ENCODE results near the gene PIEZO1.
"Not testable (repeated sequence)": the region's sequence is repeated elsewhere in the genome, so short reads cannot be mapped to it uniquely, and the experiment has no call there.

Gene PIEZO1

GRCh38 chr16:88803264-88803987 lies 18.4 kb upstream of the PIEZO1 start, which contains the start of gene CDT1:
Gene CDT1 (plus strand): TSS chr16:88803789. CDS start chr16:88803832, 43 bp downstream.
- peak; percentile 89 for DNase-seq

DNA sequence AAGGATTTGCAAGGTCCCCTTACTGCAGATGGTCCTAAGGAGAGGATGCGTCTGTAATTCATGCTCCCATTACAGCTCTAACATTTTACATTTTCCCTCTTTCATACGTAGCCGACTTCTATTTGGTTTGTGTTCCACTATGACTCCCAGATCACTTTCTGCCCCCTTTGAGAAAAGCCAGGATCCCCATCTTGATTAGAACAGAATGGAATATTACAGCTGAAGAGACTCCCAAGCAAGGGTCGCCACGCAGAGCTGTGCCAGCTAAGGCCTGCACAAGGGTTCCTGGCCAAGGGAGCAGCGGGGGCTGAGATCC lies 15.2 kb upstream of the PIEZO1 start:
- DNase-seq: no peak

DNA sequence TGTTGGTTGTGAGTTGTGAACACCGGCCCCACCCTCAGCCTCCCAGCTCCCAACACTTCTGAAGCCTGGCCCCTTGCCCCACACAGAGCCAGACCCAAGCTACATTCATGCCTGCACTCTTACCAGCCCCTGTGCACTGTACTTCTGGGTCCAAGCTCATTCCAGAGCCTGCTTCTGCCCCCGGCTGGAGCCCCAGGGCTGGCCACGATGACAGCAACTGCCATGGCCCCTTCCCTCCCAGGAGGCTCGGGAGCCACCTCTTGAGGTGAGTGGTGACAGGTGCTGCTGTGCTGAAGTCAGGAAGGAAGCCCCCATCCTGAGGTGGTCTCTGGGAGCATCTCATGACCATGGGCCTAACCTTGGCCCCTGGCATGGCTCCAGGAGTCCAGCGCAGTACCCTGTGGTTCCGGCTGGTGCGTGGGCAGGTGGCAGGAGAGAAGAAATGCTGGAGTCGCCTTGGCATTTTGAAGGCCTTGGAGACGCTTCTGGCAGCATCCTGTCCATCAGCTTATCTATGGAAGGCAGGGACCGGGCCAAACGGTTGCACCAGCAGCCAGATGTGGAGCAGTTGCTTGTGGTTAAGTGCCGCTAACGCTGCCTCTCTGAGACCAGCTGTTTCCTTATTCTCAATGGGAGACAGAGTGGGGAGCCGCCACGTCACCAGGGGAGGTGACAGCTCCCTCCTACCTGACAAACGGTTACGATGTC lies 14.7 kb upstream of the PIEZO1 start:
- DNase-seq: no peak

GRCh38 chr16:88798772-88799455 lies 13.9 kb upstream of the PIEZO1 start:
- DNase-seq: no peak

GRCh38 chr16:88798073-88798472 lies 13.1 kb upstream of the PIEZO1 start:
- DNase-seq: no peak

GRCh38 chr16:88796278-88796677 lies 11.3 kb upstream of the PIEZO1 start:
- no peak for DNase-seq

- DNase-seq: no peak
These were observed 8.4 kb upstream of the PIEZO1 start for GRCh38 chr16:88793251-88793954.

DNA sequence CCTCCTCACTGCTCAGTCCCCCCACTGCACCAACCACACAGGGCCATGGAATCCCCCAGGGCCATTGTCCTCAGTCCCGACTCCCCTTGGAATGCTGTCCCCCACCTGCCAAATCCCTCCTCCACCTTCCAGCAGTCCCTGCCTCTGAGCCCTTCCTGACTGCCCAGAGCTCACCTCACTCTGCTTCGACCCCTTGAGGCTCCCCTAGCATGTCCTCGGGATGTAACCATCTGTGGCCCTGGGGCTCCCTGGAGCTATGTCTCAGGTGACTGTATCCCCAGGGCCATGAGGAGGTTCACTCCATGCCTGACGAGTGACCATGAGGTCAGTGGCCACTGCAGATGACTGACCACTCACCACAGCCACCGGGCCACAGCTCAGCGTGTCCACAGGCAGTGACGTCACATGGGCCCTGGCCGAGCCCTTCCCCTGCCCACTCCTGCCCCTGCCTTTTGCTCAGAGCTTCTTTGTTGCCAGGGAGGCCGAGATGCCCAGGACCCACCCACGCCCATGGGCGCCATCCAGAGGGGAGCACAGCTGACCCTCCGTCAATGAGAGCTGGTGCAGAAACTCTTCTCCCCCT lies 7.7 kb upstream of the PIEZO1 start:
- DNase-seq: no peak

DNA sequence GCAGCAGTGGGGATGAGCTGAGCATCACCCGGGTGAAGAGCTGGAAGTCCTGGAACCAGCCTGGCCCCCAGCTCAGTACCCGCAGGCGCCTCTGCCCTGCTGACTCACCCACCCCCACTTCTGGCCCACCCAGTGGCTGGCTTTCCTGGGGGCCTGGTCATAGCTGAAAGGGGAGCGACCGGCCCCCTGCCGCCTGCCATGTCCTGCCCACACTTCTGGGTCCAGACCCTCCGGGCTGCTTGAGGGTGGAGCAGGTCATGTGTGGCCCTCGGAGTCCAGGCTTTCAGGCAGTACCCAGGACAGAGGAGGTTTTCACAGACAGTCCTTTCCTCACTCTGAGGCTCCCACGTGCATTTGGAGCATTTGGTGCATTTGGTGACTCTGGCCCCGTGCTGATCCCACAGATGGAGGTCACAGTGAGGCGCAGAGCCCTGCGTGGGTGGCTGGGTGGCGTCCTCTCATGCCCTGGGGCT lies 7.1 kb upstream of the PIEZO1 start:
- DNase-seq: no peak

DNA sequence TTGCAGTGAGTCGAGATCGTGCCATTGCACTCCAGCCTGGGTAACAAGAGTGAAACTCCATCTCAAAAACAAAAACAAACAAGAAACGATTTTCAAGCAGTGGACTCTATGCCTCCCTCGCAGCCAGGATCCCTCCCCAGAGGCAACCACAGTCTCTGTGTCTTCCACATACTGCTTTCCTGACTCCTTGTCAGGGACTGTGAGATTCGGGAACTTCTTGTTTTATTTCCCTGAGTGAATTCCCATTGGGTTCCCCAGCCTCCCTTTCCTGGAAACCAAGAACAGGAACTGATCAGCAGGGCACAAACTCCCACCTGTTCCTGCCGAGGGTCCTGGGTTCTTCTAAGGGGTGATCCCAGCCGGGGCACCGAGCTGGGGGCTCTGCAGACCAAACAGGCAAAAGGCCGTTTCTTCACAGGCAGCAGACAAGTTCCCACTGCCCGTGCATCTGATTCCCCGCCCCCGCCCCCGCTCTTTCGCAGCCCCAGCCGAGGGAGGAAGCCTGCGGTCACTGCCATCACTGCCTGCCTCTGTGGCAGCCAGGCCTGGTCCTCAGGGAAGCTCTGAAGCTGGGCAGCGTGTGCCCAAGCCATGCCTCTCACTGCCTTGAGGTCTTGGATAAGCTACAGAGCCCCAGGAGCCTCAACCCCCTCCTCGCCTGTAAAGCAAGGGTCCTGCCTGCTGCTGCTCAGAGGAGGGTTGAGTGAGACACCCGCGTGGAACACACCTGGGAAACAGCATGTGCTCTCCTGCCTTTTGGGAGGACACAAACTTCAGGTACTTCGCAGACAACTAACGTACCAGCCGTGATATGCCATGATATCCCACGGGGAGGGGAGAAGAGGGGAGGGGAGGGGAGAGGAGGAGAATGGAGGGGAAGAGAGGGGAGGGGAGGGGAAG lies 5.5 kb upstream of the PIEZO1 start:
- DNase-seq: peak; percentile 78

DNA sequence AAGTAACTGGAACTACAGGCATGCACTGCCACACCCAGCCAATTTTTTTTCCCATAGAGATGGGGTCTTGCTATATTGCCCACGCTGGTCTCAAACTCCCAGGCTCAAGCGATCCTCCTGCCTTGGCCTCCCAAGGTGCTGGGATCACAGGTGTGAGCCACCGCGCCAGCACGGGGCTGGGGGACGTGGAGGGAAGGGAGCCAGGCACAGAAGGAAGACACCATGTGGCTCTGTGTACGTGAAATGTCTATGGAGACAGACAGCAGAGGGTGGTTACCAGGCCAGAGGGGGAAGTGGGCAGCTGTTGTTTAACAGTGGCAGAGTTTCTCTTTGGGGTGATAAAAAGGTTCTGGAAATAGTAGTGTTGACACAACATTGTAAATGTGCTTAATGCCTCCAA lies 4.6 kb upstream of the PIEZO1 start:
- no peak for DNase-seq

- DNase-seq: not testable (repeated sequence)
These were observed 3.7 kb upstream of the PIEZO1 start for GRCh38 chr16:88788749-88789148.

DNA sequence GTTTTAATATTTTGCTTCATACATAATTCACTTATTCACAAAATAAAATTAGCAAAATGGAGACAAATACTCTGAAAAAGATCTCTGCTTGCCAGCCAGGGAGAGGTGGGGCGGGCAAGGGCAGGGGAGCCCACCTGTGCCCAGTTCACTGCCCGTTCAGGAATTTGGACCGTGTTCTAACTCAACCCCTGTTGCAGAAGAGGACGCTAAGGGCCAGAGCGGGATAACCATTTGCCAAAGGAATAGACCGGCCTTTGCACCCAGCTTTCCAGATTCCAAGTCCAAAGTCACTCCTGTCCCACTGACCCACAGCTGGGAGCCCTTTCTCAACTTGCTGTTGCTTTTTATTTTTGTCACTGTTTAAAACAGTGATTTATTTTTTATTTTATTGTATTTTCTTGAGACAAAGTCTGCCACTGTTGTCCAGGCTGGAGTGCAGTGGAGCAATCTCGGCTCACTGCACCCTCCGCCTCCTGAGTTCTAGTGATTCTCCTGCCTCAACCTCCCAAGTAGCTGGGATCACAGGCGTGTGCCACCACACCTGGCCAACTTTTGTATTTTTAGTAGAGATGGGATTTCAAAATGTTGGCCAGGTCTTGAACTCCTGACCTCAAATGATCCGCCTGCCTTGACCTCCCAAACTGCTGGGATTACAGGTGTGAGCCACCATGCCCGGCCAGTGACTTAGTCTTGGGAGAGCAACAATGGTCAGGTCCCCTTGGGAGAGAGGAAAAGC lies 2.7 kb upstream of the PIEZO1 start:
- no peak for DNase-seq

DNA sequence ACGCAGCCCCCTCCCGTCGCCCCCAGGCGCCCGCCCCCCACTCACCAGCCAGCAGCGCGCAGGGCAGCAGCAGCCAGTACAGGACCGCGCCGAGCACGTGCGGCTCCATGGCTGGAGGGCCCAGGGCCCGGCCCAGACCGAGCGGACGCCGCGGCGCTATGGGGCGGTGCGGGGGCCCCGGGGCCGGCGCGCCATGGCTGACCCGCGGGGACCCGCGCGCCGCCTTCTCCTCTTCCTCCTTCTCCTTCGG lies 239 bp downstream of the PIEZO1 start:
- DNase-seq: no peak

GRCh38 chr16:88784074-88784855 lies 755 bp downstream of the PIEZO1 start:
- peak; percentile 71 for DNase-seq

DNA sequence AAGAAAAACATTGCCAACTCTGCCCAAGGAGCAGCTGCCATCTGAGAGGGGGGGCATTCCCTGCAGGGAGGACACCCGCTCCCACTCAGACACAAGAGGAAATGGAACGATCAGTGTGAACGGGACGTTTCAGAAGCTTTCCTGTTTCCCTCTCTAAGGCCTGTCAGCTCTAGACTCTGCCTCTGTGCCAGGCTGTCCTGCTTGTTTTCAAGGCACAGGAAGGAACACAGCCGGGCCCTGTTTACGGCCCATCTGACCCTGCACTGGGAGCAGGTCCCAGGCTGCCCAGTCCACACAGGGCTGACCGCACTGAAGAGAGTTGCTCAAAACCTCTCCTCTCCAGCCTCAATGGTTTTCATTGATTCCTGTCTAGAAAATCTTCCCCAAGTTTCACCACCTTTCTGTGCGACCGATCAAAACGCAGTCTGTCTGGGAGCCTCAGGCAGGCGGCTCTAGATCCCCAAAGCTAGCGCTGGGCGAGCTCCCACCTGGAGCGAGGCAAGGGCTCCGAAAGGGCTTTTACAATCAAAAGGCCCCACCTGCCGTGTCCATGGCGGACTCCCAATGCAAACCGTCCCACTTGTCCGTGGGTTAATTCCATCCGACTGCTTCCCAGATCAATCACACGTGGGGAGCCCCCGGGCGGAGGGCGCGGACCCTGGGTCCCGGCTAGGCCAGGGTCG lies 1.5 kb downstream of the PIEZO1 start:
- DNase-seq: peak; percentile 41

DNA sequence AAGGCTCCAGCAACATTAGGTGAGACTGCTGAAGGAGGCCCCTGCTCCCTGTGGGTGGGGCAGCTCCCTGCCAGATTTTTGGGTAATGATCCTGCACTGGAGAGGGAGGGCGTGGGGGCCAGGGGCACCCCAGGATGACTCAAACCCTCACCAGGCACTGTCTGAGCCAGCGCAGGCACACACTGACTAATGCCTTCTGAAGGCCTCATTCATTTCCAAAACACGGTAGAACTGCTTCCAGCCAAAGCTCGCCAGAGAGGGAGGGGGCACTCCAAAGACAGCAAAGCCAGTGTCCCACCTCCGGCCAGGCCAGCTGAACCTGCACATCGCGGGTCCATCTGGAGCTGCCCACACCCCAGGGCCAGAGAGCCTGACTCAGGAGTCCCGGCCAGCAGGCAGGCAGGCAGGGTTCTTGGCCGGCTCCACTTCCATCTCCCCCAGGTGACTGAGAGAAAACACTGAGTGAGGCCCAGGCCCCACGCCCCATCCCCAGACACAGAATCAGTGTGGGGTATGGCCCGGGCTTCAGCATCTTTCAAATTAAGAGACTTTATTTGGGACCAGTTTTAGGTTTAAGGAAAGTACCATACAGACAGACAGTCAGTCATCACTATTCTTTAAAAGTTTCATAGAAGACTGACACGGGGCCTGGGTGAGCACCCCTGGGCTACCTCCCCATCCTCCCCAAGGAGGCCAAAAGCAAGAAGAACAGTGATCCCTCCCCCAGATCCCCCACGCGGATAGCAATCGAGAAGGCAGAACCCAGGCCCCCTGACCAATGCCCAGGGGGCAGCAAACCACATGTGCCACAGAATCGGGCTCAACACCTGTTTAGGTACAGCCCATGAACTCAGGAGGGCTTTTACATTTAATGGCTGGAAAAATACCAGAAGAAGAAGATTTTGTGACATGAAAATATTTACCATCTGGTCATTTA lies 2.3 kb downstream of the PIEZO1 start:
- peak; percentile 84 for DNase-seq
